ENCODE measurements around the gene COPB2.
A peak's percentile ranks its signal among the peaks of the same experiment; 100 is the strongest.

Gene COPB2

GRCh38 chr3:139389552-139390368 is at the start of gene COPB2:
TSS of gene COPB2 (minus strand) at chr3:139389647. CDS start at chr3:139389550, 97 bp downstream.
- no peaks in the 10 kb centered on the region for H3K4me1 ChIP-seq (ENCODE audit: insufficient read depth, low read length)

GRCh38 chr3:139434764-139435307 is 45.4 kb upstream of the COPB2 start:
- Histone ChIP-seq H3K4me1 (ENCODE audit: insufficient read depth, low read length) (no peaks in the 10 kb centered on the region), H3K27ac (ENCODE audit: low read length) (no peak overlapping the region)

More at GRCh38 chr3:139389552-139390368, at the start of gene COPB2:
- Histone ChIP-seq H3K9ac (ENCODE audit: low read depth, low read length) (peak within 1 kb of the TSS; percentile 96), H3K36me3 (ENCODE audit: insufficient read depth, low read depth, low read length) (no peaks in the 10 kb centered on the region), H3K9me3 (ENCODE audit: insufficient read depth, low read depth, low read length) (no peaks in the 10 kb centered on the region), H3K27ac (ENCODE audit: low read length) (peak within 1 kb of the TSS; percentile 86), H3K4me3 (ENCODE audit: low read length) (peak within 1 kb of the TSS; percentile 96), H3K27me3 (ENCODE audit: insufficient read depth, low read length) (no peaks in the 10 kb centered on the region)

GRCh38 chr3:139434228-139434627 is 44.8 kb upstream of the COPB2 start:
- Histone ChIP-seq H3K27ac (ENCODE audit: low read length) (no peak overlapping the region), H3K4me3 (ENCODE audit: low read length) (no peak overlapping the region), H3K27me3 (ENCODE audit: insufficient read depth, low read length) (no peaks in the 10 kb centered on the region), H3K9ac (ENCODE audit: low read depth, low read length) (no peak overlapping the region), H3K9me3 (ENCODE audit: insufficient read depth, low read depth, low read length) (no peaks in the 10 kb centered on the region), H3K4me1 (ENCODE audit: insufficient read depth, low read length) (no peaks in the 10 kb centered on the region), H3K36me3 (ENCODE audit: insufficient read depth, low read depth, low read length) (no peaks in the 10 kb centered on the region)

More at GRCh38 chr3:139434764-139435307, 45.4 kb upstream of the COPB2 start:
- Histone ChIP-seq H3K27me3 (ENCODE audit: insufficient read depth, low read length) (no peaks in the 10 kb centered on the region), H3K9ac (ENCODE audit: low read depth, low read length) (no peak overlapping the region), H3K36me3 (ENCODE audit: insufficient read depth, low read depth, low read length) (no peaks in the 10 kb centered on the region), H3K4me3 (ENCODE audit: low read length) (no peak overlapping the region), H3K9me3 (ENCODE audit: insufficient read depth, low read depth, low read length) (no peaks in the 10 kb centered on the region)

GRCh38 chr3:139433089-139433488 is 43.6 kb upstream of the COPB2 start:
- H3K4me1 ChIP-seq (ENCODE audit: insufficient read depth, low read length) = no peaks in the 10 kb centered on the region
- no peak overlapping the region for H3K9ac ChIP-seq (ENCODE audit: low read depth, low read length)
- H3K36me3 ChIP-seq (ENCODE audit: insufficient read depth, low read depth, low read length) = no peaks in the 10 kb centered on the region
- no peaks in the 10 kb centered on the region for H3K27me3 ChIP-seq (ENCODE audit: insufficient read depth, low read length)
- no peak overlapping the region for H3K4me3 ChIP-seq (ENCODE audit: low read length)
- no peak overlapping the region for H3K27ac ChIP-seq (ENCODE audit: low read length)
- no peaks in the 10 kb centered on the region for H3K9me3 ChIP-seq (ENCODE audit: insufficient read depth, low read depth, low read length)

- no peaks in the 10 kb centered on the region for H3K36me3 ChIP-seq (ENCODE audit: insufficient read depth, low read depth, low read length)
- no peak overlapping the region for H3K4me3 ChIP-seq (ENCODE audit: low read length)
- no peaks in the 10 kb centered on the region for H3K9me3 ChIP-seq (ENCODE audit: insufficient read depth, low read depth, low read length)
- no peaks in the 10 kb centered on the region for H3K27me3 ChIP-seq (ENCODE audit: insufficient read depth, low read length)
- H3K27ac ChIP-seq (ENCODE audit: low read length) = no peak overlapping the region
- H3K4me1 ChIP-seq (ENCODE audit: insufficient read depth, low read length) = no peaks in the 10 kb centered on the region
- no peak overlapping the region for H3K9ac ChIP-seq (ENCODE audit: low read depth, low read length)
Measured at GRCh38 chr3:139430493-139430892, 41.0 kb upstream of the COPB2 start.

- no peaks in the 10 kb centered on the region for H3K36me3 ChIP-seq (ENCODE audit: insufficient read depth, low read depth, low read length)
- H3K4me3 ChIP-seq (ENCODE audit: low read length) = no peak overlapping the region
- no peaks in the 10 kb centered on the region for H3K27me3 ChIP-seq (ENCODE audit: insufficient read depth, low read length)
- no peaks in the 10 kb centered on the region for H3K9me3 ChIP-seq (ENCODE audit: insufficient read depth, low read depth, low read length)
- no peak overlapping the region for H3K27ac ChIP-seq (ENCODE audit: low read length)
- H3K4me1 ChIP-seq (ENCODE audit: insufficient read depth, low read length) = no peaks in the 10 kb centered on the region
- H3K9ac ChIP-seq (ENCODE audit: low read depth, low read length) = no peak overlapping the region
Measured at GRCh38 chr3:139427283-139428060, 38.0 kb upstream of the COPB2 start.

- Histone ChIP-seq H3K4me3 (ENCODE audit: low read length) (no peak overlapping the region), H3K4me1 (ENCODE audit: insufficient read depth, low read length) (no peaks in the 10 kb centered on the region), H3K9ac (ENCODE audit: low read depth, low read length) (no peak overlapping the region), H3K36me3 (ENCODE audit: insufficient read depth, low read depth, low read length) (no peaks in the 10 kb centered on the region), H3K27me3 (ENCODE audit: insufficient read depth, low read length) (no peaks in the 10 kb centered on the region), H3K27ac (ENCODE audit: low read length) (no peak overlapping the region), H3K9me3 (ENCODE audit: insufficient read depth, low read depth, low read length) (no peaks in the 10 kb centered on the region)
Measured at GRCh38 chr3:139425745-139426400, 36.4 kb upstream of the COPB2 start.

- no peaks in the 10 kb centered on the region for H3K27me3 ChIP-seq (ENCODE audit: insufficient read depth, low read length)
- no peak overlapping the region for H3K4me3 ChIP-seq (ENCODE audit: low read length)
- H3K9ac ChIP-seq (ENCODE audit: low read depth, low read length) = no peak overlapping the region
- no peaks in the 10 kb centered on the region for H3K4me1 ChIP-seq (ENCODE audit: insufficient read depth, low read length)
- H3K36me3 ChIP-seq (ENCODE audit: insufficient read depth, low read depth, low read length) = no peaks in the 10 kb centered on the region
- no peaks in the 10 kb centered on the region for H3K9me3 ChIP-seq (ENCODE audit: insufficient read depth, low read depth, low read length)
- H3K27ac ChIP-seq (ENCODE audit: low read length) = no peak overlapping the region
Measured at GRCh38 chr3:139423232-139423631, 33.8 kb upstream of the COPB2 start.

- no peak overlapping the region for H3K4me3 ChIP-seq (ENCODE audit: low read length)
- no peaks in the 10 kb centered on the region for H3K9me3 ChIP-seq (ENCODE audit: insufficient read depth, low read depth, low read length)
- no peak overlapping the region for H3K9ac ChIP-seq (ENCODE audit: low read depth, low read length)
- no peak overlapping the region for H3K27ac ChIP-seq (ENCODE audit: low read length)
- no peaks in the 10 kb centered on the region for H3K4me1 ChIP-seq (ENCODE audit: insufficient read depth, low read length)
- no peaks in the 10 kb centered on the region for H3K36me3 ChIP-seq (ENCODE audit: insufficient read depth, low read depth, low read length)
- no peaks in the 10 kb centered on the region for H3K27me3 ChIP-seq (ENCODE audit: insufficient read depth, low read length)
Measured at GRCh38 chr3:139421460-139421859, 32.0 kb upstream of the COPB2 start.

GRCh38 chr3:139421040-139421439 is 31.6 kb upstream of the COPB2 start:
- Histone ChIP-seq H3K27me3 (ENCODE audit: insufficient read depth, low read length) (no peaks in the 10 kb centered on the region), H3K4me3 (ENCODE audit: low read length) (no peak overlapping the region), H3K4me1 (ENCODE audit: insufficient read depth, low read length) (no peaks in the 10 kb centered on the region), H3K36me3 (ENCODE audit: insufficient read depth, low read depth, low read length) (no peaks in the 10 kb centered on the region), H3K9ac (ENCODE audit: low read depth, low read length) (no peak overlapping the region), H3K9me3 (ENCODE audit: insufficient read depth, low read depth, low read length) (no peaks in the 10 kb centered on the region), H3K27ac (ENCODE audit: low read length) (no peak overlapping the region)

GRCh38 chr3:139418144-139418543 is 28.7 kb upstream of the COPB2 start:
- no peaks in the 10 kb centered on the region for H3K27me3 ChIP-seq (ENCODE audit: insufficient read depth, low read length)
- 0 out of 2 replicates have a peak, but pooled peaks cover 8% of the 10 kb centered on the region for H3K9me3 ChIP-seq (ENCODE audit: insufficient read depth, low read depth, low read length)
- no peak overlapping the region for H3K27ac ChIP-seq (ENCODE audit: low read length)
- no peaks in the 10 kb centered on the region for H3K36me3 ChIP-seq (ENCODE audit: insufficient read depth, low read depth, low read length)
- H3K4me1 ChIP-seq (ENCODE audit: insufficient read depth, low read length) = no peaks in the 10 kb centered on the region
- no peak overlapping the region for H3K9ac ChIP-seq (ENCODE audit: low read depth, low read length)
- H3K4me3 ChIP-seq (ENCODE audit: low read length) = no peak overlapping the region

Measured in iPS-20b (cell line).